GM18909 (cell line): Measurements from ENCODE around the gene USP31.

ENCODE experiments used
- ATAC-seq: cut with Tn5 transposase; IDR thresholded peaks from one replicate; pipeline ENCODE4 v1.9.1; 2021; ENCODE audit warnings: mild to moderate bottlenecking; ENCODE audit not compliant: unreplicated experiment, poor library complexity

Gene USP31

DNA sequence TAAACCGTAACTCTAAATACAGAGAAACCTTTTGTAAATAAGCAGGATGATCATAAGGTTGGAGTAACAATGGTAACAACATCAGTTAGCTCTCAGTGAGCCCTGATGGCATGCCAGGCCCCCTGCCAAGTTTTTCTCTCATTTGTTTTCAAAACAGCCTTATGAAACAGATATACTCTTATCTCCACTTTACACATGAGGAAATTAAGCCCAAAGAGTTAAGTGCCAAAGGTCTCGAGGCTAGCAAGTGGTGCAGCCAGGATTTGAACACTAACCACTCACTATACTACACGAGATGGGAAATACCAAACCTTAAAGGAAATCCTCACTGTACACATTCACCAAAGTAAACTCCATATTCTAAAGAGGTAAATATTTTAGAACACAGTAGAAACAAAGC is 15.0 kb downstream of the USP31 start:
- ATAC-seq: no peak

DNA sequence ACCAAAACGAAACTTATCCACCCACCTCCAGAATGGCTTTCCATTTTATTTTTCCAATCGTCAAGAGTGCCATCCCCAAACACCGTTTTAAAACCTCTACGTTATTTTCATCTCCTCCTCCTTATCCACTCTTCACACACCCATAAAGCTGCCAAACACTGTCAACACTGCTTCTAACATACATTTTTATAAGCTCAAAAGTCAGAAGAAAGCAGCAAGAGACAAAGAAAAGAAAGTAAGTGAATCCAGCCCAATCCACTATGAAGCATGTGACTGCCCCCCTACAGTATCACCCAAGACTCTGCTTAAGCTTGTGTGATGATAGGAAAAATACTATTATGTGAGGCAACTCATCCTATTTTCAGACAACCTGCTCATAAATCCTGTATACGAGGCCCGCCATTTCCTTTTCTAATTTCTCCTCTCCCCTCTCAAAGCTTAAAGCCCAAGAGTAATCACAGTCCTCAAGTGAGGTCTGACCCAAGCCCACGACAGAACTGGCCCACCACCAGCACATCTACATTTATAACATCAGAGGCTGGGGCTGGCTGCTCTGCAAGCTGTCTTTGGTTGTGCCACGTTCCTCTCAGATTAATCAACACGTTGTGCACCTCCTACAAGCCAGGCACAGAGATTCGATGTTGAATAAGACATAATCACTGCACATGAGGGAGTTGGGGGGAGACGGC is 16.3 kb downstream of the USP31 start:
- no peak for ATAC-seq

DNA sequence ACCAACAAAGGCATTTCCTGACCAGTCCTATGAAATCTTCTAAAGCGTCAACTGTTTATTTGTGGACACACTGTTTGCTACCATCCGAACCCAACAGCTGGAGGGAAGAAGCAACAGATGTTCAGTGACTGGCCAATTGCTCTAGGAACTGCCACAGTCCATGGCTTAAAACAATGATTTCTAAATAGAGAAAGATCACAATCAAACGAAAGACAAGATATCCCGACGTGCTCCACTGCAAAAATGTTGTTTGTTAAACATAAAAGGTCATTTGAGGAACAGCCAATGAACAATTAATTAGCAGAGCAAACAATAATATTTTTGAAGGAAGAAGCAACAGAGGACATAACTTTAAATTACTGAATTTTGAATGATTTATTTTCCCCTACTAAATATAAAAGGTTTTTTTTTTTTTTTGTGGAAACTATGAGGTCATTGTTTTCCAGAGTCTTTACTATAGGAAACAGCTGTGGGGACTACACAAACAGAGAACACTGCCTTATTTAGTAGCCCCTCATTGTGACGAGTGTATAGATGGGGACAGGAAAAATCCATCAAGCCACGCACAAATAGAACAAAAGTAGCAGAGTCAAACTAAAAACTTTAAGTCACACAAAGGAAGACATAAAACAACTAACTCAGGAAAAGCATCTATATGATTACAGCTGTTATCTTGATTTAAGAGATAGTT is 17.2 kb downstream of the USP31 start:
- ATAC-seq: no peak

DNA sequence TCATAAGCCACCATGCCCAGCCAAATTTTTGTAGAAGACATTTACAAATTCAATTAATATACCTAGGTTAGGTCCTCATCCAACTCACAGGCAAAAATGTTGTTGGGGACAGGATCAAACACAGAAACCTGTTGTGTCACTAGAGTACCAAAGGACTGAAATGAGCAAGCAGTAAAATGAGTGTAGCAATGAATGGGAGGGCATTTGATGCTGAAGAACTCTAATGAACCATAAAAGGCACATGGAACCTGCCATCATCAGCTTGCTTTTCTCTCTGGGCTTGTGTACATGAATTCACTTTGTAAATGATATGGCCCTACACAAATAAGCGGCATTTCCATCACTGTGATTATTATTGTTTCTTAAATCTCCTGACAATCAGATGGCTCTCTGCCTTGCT is 17.8 kb downstream of the USP31 start:
- no peak for ATAC-seq

DNA sequence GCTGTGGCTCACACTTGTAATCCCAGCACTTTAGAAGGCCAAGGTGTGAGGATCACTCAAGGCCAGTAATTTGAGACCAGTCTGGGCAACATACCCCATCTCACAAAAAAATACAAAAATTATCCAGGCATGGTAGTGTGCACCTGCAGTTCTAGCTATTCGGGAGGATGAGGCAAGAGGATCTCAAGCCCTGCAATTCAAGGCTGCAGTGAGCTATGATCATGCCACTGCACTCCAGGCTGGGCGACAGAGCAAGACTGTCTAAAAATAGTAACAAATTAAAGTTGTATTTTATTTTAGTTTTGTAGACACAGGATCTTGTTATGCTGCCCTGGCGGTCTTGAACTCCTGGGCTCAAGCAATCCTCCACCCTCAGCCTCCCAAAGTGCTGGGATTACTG is 18.2 kb downstream of the USP31 start:
- ATAC-seq: no peak

DNA sequence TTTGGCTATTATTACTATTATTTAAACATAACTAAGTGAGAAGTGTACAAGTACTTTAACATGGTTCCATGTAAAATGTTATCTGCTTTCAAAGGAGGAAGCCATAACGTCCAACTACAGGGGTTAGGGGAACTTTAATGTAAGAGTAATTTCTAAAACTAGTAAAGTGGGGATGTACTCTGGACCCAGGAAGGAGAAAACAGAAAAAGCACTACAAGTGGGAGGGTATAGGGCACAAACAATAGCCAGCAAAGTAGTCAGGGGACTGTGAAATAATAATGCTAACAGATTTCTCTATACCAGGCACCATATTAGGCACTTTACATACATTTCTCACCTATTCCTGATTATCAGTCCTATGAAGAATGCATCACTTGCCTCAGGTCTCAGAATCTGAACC is 19.6 kb downstream of the USP31 start:
- no peak for ATAC-seq

DNA sequence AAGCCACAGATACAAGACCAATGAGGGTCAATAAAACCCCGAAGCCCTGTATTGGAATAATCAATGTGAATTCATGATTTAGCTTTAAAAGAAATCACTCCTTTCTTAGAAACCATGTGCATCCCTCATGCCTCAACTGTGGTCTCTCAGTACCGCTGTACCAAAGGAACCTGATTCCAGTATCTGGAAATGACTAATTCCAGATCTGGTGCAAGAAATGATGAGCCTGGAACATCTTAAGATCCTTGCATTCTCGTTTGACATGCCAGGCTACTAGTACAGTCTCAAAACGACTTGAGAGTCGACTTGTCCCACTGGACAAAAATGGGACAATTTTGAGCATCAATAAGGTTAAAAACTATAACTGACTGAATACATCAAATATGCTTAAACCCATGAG is 21.2 kb downstream of the USP31 start:
- no peak for ATAC-seq

DNA sequence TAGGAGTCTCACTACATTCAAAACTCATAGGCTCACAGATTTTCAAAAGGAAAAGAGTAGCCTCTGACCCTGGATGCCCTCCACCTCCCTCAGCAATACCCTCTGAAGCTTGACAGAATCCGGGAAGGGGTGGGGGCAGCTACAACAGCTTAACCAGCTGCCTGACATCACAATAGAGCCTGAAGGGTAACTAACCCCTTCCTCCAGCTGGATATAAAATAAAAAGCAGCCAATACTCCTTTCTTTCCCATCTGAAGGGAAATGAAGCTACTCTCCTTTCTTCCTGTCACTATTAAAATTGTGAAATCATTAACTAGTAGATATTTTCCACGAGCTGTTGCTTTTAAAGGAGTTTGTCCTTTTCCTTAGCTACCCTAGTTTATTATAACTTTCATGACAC is 24.0 kb downstream of the USP31 start:
- ATAC-seq: no peak

DNA sequence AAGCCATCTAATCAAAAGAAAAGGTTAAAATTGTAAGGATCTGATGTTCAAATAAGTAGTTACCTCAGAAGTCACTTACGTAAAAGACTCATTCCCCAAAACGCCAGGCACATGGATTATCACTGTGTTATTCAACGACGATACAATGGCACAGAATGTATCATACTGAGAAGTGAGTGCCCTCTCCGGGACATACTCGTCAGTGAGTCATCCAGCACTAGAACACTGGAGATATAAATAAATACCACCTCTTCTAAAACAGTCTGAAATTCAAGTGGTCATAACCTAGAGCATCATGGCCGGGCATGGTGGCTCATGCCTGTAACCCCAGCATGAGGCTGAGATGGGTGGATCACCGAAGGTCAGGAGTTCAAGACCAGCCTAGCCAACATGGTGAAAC is 24.9 kb downstream of the USP31 start:
- no peak for ATAC-seq

DNA sequence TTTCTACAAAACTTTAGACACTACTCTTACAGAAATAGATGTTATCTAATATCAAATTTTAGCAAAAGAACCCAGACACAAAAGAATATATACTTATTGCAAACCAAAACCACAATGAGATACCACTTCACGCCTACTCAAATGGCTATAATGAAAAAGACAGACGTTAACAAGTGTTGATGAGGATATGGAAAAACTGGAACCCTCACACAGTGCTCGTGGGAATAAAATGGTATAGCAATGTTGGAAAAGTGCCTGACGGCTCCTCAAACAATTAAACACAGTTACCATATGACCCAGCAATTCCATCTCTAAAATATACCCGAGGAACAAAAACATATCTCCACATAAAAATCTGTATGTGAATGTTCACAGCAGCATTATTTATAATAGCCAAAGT is 27.1 kb downstream of the USP31 start:
- no peak for ATAC-seq

DNA sequence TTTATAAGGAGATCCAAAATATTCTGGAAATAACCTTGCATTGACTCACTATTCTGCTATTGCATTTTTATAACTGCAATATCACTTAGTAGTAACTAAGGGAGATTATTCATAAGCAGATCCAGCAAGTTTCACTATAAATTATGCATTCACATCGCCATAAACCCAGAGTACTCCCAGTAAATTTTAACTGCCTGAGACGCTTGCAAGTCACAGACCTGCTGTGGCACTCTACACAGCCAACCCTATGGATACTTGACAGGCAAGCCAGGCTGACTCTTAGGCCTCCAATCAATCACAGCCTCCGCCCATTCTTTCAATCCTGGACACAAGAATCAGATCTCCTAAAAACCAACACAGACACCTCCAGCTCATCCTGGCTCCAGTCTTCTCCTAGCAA is 28.2 kb downstream of the USP31 start:
- ATAC-seq: no peak

DNA sequence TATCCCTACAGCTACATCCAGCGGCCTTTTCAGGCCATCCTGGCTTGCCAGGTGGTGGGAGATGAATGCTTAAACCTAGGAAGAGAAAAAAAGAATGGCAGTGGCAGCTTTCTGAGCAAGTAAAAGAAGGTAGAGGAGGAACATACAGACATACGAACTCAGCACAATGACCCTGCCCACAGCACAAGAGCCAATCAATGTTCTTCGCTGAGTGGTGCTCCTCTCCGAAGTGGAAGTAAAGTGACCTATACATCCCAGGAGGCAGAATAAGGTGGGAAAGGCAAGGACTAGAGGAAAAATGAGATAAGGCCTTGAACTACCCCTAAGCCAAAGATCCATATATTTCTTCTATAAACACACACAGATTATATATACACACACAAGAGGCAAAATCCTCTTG is 28.7 kb downstream of the USP31 start:
- ATAC-seq: no peak

DNA sequence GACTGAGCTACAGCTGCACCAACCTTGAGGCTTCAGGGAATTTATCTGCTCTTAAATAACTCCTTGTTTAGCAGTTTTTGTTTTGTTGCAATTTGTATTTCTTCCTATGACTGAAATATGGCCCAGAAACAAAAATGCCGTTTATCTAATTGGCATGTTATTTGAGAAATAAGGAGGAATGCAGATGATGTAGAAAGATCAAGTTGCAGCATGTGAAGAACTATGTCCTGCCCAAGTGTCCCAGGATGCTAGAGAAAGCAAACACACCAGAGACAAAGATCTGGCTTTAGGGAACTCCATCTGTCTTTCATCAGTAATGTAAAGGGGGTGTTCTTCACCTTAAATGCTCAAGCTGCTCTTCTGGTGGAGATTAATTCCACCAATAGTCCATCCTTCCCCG is 29.7 kb downstream of the USP31 start:
- ATAC-seq: no peak

DNA sequence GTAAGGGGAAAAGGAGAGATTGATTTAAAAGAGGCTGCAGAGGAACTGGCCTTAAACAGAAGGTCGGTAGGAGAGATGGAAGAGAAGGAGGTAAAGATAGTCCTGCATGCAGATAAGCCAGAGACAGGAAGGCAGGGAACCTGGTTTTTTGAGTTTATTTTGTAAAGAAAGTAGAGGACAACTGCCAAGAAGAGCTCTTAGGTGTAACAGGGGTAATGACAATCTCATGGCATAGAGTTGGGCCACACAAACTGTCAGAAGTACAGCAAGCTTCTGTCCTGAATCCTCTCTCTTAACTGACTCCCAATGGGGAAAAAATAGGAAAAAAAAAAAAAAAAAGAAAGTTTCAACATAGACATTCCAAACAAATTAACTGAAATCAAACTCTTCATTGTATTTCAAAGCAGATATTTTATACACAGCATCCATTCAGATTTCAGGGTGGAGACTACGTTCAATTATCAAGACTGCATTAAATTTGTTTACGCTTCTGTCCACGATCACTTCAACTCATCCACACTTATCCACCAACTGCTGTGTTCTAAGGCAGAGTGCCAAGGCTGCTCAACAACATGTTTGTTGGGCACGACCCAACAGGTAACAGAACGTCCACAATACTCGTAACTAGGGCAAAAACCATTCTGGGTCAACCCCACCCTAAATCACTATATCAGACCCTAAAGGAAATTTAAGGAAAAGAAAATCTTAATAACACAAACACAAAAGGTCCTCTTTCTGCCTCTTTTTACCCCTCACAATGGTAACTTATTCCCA is 34.9 kb downstream of the USP31 start:
- ATAC-seq: no peak

DNA sequence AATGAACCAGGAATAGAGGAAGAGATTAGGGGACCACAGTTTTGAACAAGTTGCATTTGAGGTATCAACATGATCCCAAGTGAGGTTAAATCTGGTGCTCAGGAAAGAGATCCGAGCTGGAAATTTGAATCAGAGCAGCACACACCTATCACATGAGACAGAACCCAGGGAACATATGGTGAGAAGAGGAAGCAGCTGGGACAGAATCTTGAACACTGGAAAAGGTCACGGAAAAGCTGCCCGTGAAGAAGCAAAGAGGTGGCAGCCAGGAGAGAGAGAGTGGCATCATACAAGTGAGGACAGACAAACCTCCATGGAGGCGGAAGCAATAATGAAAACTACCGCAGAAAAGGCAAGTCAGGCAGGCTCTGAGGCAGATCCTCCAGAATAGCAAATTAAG is 36.1 kb downstream of the USP31 start:
- no peak for ATAC-seq

DNA sequence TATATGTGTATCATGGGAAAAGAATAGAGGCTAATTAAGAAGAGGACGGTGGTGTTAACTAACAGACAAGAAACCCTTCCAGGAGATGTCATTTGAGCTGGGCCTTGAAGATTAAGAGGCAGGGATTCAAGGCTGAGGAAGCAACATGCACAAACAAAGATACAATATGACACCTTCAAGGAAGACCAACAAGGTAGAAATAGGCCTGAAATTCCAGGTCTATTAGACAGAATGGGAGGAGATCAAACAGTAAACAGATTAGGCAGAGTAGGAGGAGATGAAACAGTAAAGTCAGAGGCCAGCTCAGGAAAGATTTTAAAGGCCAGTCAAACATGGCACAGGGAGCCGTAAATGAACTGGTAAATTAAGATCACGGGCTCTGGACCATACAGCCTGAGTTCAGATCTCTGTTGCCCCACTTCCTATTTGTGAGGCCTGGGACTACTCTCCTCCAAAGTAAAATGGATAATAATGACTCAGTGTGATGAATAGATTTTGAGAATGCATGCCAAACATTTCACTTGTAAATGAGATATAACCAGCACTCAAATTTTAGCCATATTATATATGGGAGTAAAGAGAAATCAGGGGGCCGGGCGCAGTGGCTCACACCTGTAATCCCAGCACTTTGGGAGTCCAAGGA is 38.9 kb downstream of the USP31 start:
- no peak for ATAC-seq

DNA sequence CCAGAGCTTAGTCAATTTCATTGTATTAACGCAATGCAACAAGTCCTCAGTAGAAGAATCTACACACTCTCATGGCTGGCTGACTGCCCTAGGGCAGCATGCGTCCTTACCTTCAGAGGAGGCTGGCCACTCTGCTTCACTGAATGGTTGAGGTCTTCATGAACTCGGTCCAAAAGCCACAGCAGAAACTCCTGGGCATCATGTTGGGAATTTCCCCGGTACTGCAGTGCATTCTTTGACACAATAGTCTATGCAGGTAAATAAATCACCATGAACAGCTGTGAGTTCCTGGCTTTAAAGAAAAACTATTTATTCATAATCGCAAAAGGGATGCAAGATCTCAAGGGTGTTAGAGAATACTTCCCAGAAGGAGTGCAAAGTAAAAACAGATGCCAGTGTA is 41.3 kb downstream of the USP31 start:
- ATAC-seq: no peak

DNA sequence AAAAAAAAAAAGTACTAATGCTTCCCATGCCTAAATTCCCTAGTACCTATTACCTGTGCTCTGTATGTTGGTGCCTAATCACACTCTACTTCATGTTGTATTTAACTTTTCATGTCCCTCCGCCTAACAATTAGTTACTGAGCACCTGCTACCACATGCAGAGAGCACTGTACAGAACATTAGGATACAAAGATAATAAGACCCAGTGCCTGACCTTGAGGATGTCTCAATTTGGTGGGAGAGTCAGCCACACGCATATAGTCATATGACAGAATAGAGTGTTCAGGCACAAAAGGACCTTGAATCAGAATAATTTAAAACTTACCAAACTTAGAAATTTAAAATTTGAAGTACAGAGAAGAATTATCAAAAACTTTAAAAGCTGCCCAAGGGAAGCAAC is 42.1 kb downstream of the USP31 start:
- ATAC-seq: no peak

DNA sequence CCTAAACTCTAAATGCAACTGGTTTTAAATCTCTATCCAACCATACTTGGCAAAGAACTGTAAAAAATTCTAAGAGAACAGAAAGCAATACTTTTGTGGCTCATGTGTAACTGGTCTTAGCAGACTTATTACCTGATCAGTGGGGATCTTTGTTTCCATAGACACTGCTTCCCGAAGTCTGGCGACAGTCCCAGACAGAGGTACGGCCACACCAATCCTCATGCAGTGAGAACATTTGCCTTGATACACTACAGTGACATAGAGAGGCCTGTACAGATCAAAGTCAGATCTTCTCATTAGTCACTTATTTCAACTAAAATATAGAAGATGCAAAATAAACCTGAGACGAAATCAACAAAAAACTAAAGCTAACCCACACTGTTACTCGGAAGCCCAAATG is 43.9 kb downstream of the USP31 start:
- ATAC-seq: no peak

DNA sequence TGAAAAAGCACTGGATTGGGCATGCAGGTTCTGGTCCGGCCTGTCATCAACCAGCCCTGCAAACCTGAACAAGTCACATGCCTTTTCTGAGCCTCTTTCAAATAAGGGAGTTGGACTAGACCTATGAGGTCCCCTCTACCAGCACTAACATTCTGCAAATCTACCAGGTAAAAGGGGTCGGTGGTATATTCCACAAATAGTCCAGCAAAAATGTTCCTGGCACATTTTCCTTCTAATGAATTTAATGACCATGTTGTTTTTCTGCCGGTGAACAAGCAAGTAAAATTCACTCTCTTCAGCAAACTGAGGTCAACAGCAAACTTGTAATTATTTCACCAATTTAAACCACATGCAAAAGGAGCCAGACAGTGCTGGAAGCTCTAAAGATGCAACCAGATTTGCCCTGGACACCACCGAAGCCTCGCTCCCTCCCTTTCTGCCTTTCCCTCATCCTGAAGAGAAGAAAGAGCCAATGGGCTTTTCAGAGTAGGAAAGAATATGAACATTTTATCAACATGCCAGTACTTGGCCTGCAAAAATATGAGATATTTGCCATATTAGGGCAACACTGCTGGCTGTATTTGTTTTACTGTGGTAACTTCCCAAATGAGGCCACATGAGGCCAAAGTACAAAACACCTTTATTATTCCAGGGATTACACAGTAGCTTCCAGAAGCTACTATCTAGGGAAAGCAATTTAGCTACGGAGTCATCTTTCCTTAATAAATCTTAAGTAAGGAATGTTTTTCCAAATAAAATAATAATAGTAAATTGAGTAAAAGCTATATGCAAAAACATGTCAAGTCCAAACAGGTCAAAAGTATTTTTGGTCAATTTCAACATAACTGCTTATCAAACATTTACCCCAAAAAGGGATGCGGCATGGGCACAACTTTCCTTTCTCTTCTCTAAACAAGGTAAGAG is 45.0 kb downstream of the USP31 start:
- no peak for ATAC-seq
